ENCODE results near the gene C4BPA. TPM values are rescaled to one million over a fixed set of nuclear protein-coding genes. Genes with fewer than 3 reads are reported as not detected.

C4BPA gene
- total and polyA plus RNA-seq, 9 of the 15 experiments (the other 6 are each of a cell fraction or from before 2014, with no cell fraction given): 0.04 to 0.22 (median 0.11) TPM; not detected in 3

GRCh38 chr1:207140536-207140935 lies 36.5 kb downstream of the C4BPA start (continued):
- TF ChIP-seq TCF15 (CRISPR knock-in tag; IDR thresholded peaks at IDR 0.05) (no peak), RFX7 (CRISPR knock-in tag; IDR thresholded peaks at IDR 0.05) (no peak), DIDO1 (tag; IDR thresholded peaks at IDR 0.05; ENCODE audit: low read depth) (no peak), NFE2 (IDR thresholded peaks at IDR 0.05; ENCODE audit: low read depth) (peak; percentile 24; the same call in 1 of the 2 replicates), HEY1 (CRISPR knock-in tag; IDR thresholded peaks at IDR 0.05; ENCODE audit: borderline replicate concordance) (no peak), ZNF398 (CRISPR knock-in tag; IDR thresholded peaks at IDR 0.05) (no peak), NBN (IDR thresholded peaks at IDR 0.05; ENCODE audit: low read depth) (no peak), U2AF2 (optimal IDR thresholded peaks at IDR 0.05; ENCODE audit: low read depth, low read length) (no peak), GABPA (tag; conservative IDR thresholded peaks at IDR 0.05; ENCODE audit: low read depth) (no peak), TFAP4 (CRISPR knock-in tag; IDR thresholded peaks at IDR 0.05; ENCODE audit: borderline replicate concordance) (no peak), ZNF764 (CRISPR knock-in tag; IDR thresholded peaks at IDR 0.05; ENCODE audit: low read depth) (no peak), PHF20 (IDR thresholded peaks at IDR 0.05; ENCODE audit: partially characterized antibody) (no peak), ZNF431 (CRISPR knock-in tag; IDR thresholded peaks at IDR 0.05) (no peak), HES1 (IDR thresholded peaks at IDR 0.05; ENCODE audit: low read depth) (no peak), TSC22D4 (tag; IDR thresholded peaks at IDR 0.05) (no peak), CBX2 (IDR thresholded peaks at IDR 0.05; ENCODE audit: insufficient read depth, low read length, poor library complexity, severe bottlenecking) (no peak), ZNF830 (CRISPR knock-in tag; IDR thresholded peaks at IDR 0.05) (no peak), ZBTB33 (CRISPR knock-in tag; IDR thresholded peaks at IDR 0.05) (no peak), SMAD2 (IDR thresholded peaks at IDR 0.05; ENCODE audit: low read depth, low read length) (no peak)

All from K562 (cell line).